Measurements from ENCODE around the gene CEP250.

CEP250 gene

DNA sequence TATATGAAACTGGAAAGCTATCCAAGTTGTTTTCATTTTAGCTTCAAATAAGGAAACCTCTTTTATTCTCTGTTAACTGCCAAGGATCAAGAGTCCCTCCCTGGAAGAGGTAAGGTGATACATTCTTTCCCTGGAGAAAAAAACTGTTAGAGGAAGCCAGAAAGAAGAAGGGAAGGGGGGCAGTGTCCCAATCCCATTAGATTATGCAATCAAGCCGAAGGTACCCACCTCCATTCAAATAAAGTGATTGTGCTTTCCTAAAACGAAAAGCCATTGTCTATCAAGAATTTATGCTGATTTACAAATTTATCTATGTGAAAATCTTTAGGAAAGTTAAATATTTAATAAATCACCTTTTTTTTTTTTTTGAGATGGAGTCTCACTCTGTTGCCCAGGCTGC is 34.1 kb upstream of the CEP250 start:
- no peak for TF ChIP-seq CTCF (IDR thresholded peaks at IDR 0.05; ENCODE audit: borderline replicate concordance, control extremely low read depth, extremely low read depth, insufficient read depth, missing control alignments)
- in situ Hi-C loops (cut with MboI; ENCODE audit: low sequenced_read_pairs, unreplicated experiment): no loop called here
- no peak for DNase-seq (ENCODE audit: low spot score)

GRCh38 chr20:35431621-35432429 is 23.6 kb upstream of the CEP250 start:
- no peak for DNase-seq (ENCODE audit: low spot score)
- TF ChIP-seq CTCF (IDR thresholded peaks at IDR 0.05; ENCODE audit: borderline replicate concordance, control extremely low read depth, extremely low read depth, insufficient read depth, missing control alignments): no peak
- in situ Hi-C loops (cut with MboI; ENCODE audit: low sequenced_read_pairs, unreplicated experiment): no loop called here

DNA sequence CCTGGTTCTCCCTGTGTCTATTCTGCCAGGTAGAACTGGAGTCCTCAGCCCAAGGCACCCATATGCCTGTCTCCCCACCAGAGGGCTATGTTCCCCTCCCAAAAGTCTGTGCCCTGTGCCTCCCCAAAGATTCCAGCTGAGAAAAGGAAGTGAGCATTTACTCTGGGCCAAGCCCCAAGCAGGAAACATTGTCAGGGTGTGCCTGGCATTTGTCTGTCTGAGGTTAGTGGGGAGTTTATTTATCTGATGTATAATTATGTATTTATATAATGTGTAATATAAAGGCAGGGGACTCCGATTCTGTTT is 23.0 kb upstream of the CEP250 start:
- in situ Hi-C loops (cut with MboI; ENCODE audit: low sequenced_read_pairs, unreplicated experiment): no loop called here
- no peak for DNase-seq (ENCODE audit: low spot score)
- TF ChIP-seq CTCF (IDR thresholded peaks at IDR 0.05; ENCODE audit: borderline replicate concordance, control extremely low read depth, extremely low read depth, insufficient read depth, missing control alignments): no peak

- DNase-seq (ENCODE audit: low spot score): no peak
- no peak for TF ChIP-seq CTCF (IDR thresholded peaks at IDR 0.05; ENCODE audit: borderline replicate concordance, control extremely low read depth, extremely low read depth, insufficient read depth, missing control alignments)
- in situ Hi-C loops (cut with MboI; ENCODE audit: low sequenced_read_pairs, unreplicated experiment): no loop called here
These were observed 22.1 kb upstream of the CEP250 start for GRCh38 chr20:35433337-35433736.

DNA sequence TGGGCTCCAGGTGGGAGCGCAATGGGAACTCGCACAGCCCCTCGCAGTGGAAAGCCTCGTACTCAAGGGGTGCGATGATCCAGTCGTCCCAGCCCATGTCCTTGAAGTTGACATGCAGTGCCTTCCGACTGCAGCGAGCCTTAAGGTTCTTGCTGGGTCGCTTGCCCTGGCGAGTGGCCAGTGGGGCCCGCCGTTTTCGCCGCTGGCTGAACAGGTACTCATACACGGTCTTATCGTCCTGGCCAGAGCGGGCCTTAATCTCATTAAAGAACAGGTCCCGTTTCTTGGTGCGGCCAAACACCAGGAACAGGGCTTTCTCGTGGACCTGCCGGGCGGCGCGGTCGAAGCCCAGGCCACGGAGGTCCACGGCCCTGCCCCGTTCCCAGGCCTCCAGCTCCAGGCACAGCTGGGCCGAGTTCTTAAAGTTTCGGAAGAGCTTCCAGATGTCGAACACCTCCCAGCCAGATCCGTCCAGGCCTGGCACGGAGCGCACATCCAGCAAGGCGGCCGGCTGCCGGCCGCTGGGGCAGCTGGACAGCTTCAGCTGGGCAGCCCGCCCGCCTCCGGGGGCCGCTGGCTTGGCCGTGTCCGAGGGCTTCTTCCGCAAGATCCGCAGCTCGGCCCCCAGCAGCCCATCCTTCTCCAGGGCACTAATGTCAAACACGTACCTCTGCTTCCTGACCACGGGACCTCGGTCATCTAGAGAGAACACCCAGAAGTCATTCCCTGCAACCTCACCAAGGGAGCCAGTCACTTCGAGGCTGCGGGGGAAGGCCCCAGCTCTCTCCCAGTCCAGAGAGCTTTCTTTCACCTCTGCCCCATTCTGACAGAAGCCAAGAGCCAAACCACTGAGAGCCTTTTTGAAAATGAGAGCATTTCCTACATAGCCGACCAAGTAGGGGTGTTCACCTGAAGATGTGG is 21.1 kb upstream of the CEP250 start:
- no peak for DNase-seq (ENCODE audit: low spot score)
- TF ChIP-seq CTCF (IDR thresholded peaks at IDR 0.05; ENCODE audit: borderline replicate concordance, control extremely low read depth, extremely low read depth, insufficient read depth, missing control alignments): no peak

DNA sequence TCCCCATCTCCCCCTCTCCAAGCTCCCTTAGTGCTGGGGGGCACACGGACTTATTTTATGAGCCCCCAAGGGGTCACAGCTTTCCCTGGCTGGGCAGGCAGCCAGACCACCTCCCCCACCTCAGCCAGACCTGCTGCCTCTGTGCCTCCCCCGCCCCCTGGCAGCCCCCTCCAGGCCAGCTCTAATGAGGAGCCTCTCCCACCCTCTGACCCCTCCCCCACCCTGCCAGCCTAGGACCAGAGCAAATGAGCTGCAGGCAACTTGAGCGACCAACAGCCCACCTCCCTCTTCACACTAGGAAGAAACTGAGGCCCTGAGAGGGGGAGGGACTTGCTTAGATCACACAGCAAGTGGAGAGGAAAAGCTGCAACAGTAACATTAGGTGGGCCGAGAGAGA is 19.2 kb upstream of the CEP250 start:
- in situ Hi-C loops (cut with MboI; ENCODE audit: low sequenced_read_pairs, unreplicated experiment): no loop called here
- no peak for DNase-seq (ENCODE audit: low spot score)
- TF ChIP-seq CTCF (IDR thresholded peaks at IDR 0.05; ENCODE audit: borderline replicate concordance, control extremely low read depth, extremely low read depth, insufficient read depth, missing control alignments): no peak

More for the DNA sequence above, 21.1 kb upstream of the CEP250 start:
- in situ Hi-C loops (cut with MboI; ENCODE audit: low sequenced_read_pairs, unreplicated experiment): no loop called here
